Kidney tubule cell (primary cell): ENCODE results near the gene PCDH15.
A peak's percentile ranks its signal among the peaks of the same experiment; 100 is the strongest.
"Not testable (repeated sequence)": the region's sequence is repeated elsewhere in the genome, so short reads cannot be mapped to it uniquely, and the experiment has no call there.

ENCODE experiments used
- DNase-seq: peaks from one replicate; pipeline ENCODE4 v3.0.0-alpha.2; 2018; ENCODE audit warnings: low spot score

Gene PCDH15

GRCh38 chr10:54554028-54554427 is 247.0 kb downstream of the PCDH15 start:
- DNase-seq, result no peak

GRCh38 chr10:54550016-54550415 is 251.0 kb downstream of the PCDH15 start:
- no peak for DNase-seq

GRCh38 chr10:54531296-54531695 is 269.7 kb downstream of the PCDH15 start:
- no peak for DNase-seq

- DNase-seq, result no peak
Observed at GRCh38 chr10:54530299-54530698, 270.7 kb downstream of the PCDH15 start.

- DNase-seq, result no peak
Observed at GRCh38 chr10:54525816-54526215, 275.2 kb downstream of the PCDH15 start.

GRCh38 chr10:54515244-54515643 is 285.8 kb downstream of the PCDH15 start:
- not testable (repeated sequence) for DNase-seq

- no peak for DNase-seq
Observed at GRCh38 chr10:54503863-54504262, 297.2 kb downstream of the PCDH15 start.

- DNase-seq, result no peak
Observed at GRCh38 chr10:54501929-54502328, 299.1 kb downstream of the PCDH15 start.

- DNase-seq, result no peak
Observed at GRCh38 chr10:54496852-54497251, 304.2 kb downstream of the PCDH15 start.

GRCh38 chr10:54487743-54488142 is 313.3 kb downstream of the PCDH15 start:
- no peak for DNase-seq

GRCh38 chr10:54485971-54486370 is 315.1 kb downstream of the PCDH15 start:
- DNase-seq, result no peak

GRCh38 chr10:54484186-54484585 is 316.8 kb downstream of the PCDH15 start:
- DNase-seq, result no peak

- DNase-seq, result no peak
Observed at GRCh38 chr10:54478601-54479000, 322.4 kb downstream of the PCDH15 start.

- DNase-seq, result no peak
Observed at GRCh38 chr10:54477738-54478137, 323.3 kb downstream of the PCDH15 start.

- DNase-seq, result no peak
Observed at GRCh38 chr10:54470324-54470631, 330.8 kb downstream of the PCDH15 start.

- DNase-seq, result peak; percentile 1
Observed at GRCh38 chr10:54469587-54470323, 331.3 kb downstream of the PCDH15 start.

GRCh38 chr10:54454271-54454670 is 346.8 kb downstream of the PCDH15 start:
- no peak for DNase-seq

- no peak for DNase-seq
Observed at GRCh38 chr10:54449056-54449455, 352.0 kb downstream of the PCDH15 start.

GRCh38 chr10:54444170-54444569 is 356.9 kb downstream of the PCDH15 start:
- DNase-seq, result peak; percentile 18

GRCh38 chr10:54441275-54441674 is 359.8 kb downstream of the PCDH15 start:
- DNase-seq, result peak; percentile 90

- no peak for DNase-seq
Observed at GRCh38 chr10:54434782-54435181, 366.2 kb downstream of the PCDH15 start.

GRCh38 chr10:54415483-54415882 is 385.5 kb downstream of the PCDH15 start:
- no peak for DNase-seq

GRCh38 chr10:54402576-54402975 is 398.5 kb downstream of the PCDH15 start:
- peak; percentile 33 for DNase-seq

- no peak for DNase-seq
Observed at GRCh38 chr10:54396031-54396430, 405.0 kb downstream of the PCDH15 start.
